GM21381 (cell line): ENCODE results near the gene PGA5.

ENCODE experiments used
- ATAC-seq: cut with Tn5 transposase; IDR thresholded peaks from one replicate; pipeline ENCODE4 v1.9.1; 2021; ENCODE audit warnings: mild to moderate bottlenecking, moderate library complexity; ENCODE audit not compliant: unreplicated experiment

PGA5 gene

GRCh38 chr11:61266602-61267001 is 25.6 kb downstream of the PGA5 start:
- no peak for ATAC-seq

GRCh38 chr11:61267437-61267841 is 26.5 kb downstream of the PGA5 start:
- no peak for ATAC-seq

GRCh38 chr11:61268588-61269250 is 27.7 kb downstream of the PGA5 start:
- no peak for ATAC-seq

DNA sequence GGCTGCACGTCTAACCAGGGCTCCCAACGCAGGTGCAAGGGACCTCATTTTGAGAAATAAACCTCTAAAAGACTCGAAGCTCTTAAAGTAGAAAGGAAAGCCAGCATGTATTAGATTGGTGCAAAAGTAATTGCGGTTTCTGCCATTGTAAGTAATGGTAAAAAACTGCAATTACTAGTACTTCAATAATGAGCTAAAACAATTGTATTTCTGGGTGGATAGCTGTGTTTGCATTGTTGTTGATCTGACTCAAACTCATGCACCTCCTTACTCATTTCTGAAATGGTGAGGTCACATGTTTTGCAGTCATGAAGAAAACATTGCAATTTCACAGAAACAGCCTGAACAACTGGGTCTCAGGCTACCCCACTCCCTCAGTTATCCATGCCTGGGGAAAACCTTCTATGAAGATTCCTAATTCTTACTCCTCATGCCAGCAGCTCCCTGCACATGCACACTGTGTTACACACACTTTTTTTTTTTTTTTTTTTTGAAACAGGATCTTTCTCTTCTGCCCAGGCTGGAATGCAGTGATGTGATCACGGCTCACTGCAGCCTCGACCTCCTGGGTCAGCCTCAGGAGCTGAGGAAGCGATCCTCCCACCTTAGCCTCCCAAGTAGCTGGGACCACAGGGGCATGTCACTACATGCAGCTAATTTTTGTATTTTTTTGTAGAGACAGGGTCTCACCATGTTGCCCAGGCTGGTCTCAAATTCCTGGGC is 29.5 kb downstream of the PGA5 start:
- no peak for ATAC-seq

DNA sequence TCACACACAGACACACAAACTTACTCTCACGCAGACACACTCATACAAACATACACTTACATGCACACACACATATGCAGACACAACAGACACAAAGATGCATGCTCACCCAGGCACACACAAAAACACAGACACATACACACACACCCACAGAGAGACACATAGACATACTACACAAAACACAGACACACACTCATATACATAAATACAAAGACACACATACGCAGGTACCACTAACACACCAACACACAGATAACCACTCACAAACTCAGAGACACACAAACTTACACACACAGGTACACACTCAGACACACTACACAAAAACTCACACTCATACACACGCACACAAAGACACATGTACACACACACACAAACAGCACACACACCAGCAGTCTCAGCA is 31.8 kb downstream of the PGA5 start:
- ATAC-seq: no peak

- no peak for ATAC-seq
These were observed 32.5 kb downstream of the PGA5 start for GRCh38 chr11:61273178-61274078.

- ATAC-seq: no peak
These were observed 33.1 kb downstream of the PGA5 start for GRCh38 chr11:61274084-61274483.

- no peak for ATAC-seq
These were observed 34.2 kb downstream of the PGA5 start for GRCh38 chr11:61275191-61275590.

GRCh38 chr11:61277186-61278000 is 36.4 kb downstream of the PGA5 start:
- no peak for ATAC-seq

- ATAC-seq: no peak
These were observed 37.1 kb downstream of the PGA5 start for GRCh38 chr11:61278001-61278470.

- no peak for ATAC-seq
These were observed 39.1 kb downstream of the PGA5 start for GRCh38 chr11:61279934-61280659.

DNA sequence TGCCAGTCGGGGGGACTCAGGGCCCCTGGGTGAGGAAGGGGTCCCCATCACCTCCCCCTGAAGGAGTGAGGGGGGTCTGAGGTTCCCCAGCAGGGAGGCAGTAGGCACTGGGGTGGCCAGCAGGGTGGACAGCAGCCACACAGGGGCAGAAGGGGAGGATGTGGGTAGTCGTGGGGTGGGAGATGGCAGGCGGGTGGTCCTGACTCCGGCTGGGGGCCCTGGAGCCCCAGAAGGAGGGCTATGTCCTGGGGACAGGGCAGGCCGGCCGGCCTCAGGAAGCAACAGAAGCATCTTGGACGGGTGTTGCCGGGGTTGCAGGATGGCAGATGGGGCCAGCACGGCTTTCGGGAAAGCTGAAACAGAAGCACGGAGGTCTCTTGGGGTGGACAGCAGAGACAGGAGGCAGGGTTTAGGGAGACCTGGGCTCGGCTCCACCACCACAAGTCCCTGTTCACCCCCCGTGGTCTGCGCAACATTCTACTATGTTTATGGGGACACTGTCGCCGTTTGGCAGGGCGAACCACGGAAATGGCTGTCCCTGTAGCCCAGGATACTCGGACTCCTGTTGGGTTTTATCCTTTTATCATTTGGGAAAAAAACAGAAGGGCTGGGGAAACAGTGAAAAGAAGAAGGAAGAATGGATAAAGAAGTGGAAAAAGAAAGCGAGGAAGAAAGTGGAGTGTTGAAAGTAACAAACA is 40.1 kb downstream of the PGA5 start:
- ATAC-seq: no peak

DNA sequence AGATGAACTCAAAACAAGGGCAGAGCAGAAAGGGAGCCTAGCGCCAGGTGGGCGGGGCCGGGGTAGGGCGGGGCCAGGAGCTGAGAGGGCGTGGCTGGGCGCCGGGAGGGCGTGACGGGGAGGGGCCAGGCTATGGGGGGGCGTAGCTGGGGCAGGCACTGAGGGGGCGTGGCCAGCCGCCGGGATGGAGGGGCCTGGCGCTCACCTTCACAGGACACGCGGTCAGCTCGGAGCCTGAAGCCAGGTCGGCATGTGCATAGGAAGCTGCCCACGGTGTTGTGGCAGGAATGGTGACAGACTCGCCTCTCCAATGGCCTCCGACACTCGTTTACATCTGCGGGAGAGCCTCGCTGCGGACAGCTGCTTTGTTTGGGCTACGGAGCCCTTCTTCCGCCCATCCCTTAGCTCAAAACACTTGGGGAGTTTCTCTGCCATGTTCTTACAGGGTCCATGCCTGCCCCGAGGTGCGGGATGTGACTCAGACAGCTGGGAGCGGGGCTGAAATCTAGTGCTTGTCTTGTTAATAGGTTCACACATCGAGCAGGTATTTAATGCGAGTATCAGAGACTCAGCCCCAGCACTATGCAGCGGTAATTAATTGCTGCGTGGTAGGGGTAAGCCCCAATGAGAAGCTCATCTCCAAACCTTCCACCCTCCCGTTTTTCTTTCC is 40.7 kb downstream of the PGA5 start:
- ATAC-seq: no peak

DNA sequence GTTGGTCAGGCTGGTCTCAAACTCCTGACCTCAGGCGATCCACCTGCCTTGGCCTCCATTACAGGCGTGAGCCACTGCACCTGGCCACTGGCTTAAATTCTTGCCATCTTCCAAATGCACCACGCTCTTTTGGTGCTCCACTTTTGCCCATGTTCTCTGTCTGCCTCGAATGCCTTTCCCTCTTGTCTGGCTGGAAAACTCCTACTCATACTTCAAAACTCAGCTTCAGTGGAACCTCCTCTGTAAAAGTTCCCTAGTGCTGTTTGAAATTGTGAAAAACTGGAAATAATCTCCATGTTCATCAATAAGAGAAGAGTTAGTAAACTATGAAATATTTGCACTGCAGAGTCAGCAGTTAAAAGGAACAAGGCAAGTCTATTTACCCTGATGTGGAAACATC is 42.6 kb downstream of the PGA5 start:
- no peak for ATAC-seq

- ATAC-seq: no peak
These were observed 46.5 kb downstream of the PGA5 start for GRCh38 chr11:61287338-61287977.

GRCh38 chr11:61290905-61291690 is 50.1 kb downstream of the PGA5 start:
- ATAC-seq: no peak

GRCh38 chr11:61292356-61292755 is 51.4 kb downstream of the PGA5 start:
- ATAC-seq: no peak
